ENCODE measurements around the gene OR10G8.

The OR10G8 gene

DNA sequence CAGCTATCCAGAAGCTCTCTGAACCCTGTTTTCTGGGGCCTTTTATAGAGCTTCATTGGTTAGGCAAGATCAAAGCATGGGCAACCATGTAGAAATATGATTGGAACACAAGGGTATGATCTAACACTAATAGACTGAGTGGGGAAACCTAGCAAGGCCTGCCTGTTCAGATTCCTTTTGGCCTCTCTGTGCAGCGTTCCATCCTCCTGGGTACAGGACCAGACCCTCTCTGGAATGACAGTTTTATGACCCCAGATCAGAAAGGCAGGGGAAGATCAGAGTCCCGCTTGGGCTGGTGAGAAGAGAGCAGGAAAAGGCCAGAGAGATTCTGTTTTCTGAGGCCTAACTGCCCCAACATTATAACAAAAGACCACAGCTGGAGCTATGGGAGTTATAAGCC is 52.0 kb downstream of the OR10G8 start:
- DNase-seq: no peak

DNA sequence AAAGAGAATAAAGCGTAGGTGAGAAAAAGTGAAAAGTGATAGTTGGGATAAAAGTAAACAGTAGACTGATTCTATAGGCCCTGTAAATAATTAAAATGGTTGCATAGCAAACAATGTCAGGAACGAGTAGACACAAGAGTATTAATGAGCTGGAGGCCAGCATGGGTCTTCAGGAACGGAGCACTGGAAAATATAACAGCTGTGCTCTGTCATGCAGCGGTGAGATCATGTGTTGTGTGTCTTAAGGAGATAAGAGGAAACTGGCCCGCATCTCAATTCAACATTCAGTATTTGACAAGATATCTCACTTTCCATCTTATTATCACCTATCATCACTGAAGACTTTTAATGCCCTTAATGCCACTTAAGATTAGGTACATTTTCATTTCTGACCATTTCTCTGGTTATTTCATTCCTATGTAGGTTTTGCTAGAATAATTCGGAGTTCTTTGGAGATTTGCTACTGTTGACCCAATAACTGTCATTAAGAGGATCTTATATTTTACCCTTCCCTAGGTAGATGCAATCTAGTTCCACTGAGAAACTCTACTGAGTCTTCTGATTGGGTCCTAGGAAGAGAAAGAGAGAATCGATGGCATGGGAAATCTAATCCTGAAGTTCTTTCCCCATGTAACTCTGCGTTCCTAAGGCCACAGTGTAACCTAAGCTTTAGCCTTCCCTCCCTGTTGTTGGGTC is 53.2 kb downstream of the OR10G8 start:
- DNase-seq: no peak

Measured in right kidney (tissue), 1 donor.